Hippocampal formation (tissue), 2 donors: ENCODE data around the gene NLRP3.
"Not testable (repeated sequence)": the region's sequence is repeated elsewhere in the genome, so short reads cannot be mapped to it uniquely, and the experiment has no call there.

ENCODE experiments used
- DNase-seq, 2 donors: peaks; one replicate each; lab custom pipeline; 2025; lab: John Stamatoyannopoulos, UW

The NLRP3 gene

GRCh38 chr1:247390116-247390791, 25.7 kb upstream of the NLRP3 start:
- peak; percentile 71 to 74 for DNase-seq

GRCh38 chr1:247390996-247391395, 25.0 kb upstream of the NLRP3 start:
- DNase-seq, result no peak

GRCh38 chr1:247392088-247392487, 23.9 kb upstream of the NLRP3 start:
- no peak for DNase-seq

- DNase-seq, result not testable (repeated sequence)
Measured at GRCh38 chr1:247395075-247395474, 20.9 kb upstream of the NLRP3 start.

GRCh38 chr1:247400685-247401084, 15.3 kb upstream of the NLRP3 start:
- no peak for DNase-seq

- DNase-seq, result no peak
Measured at GRCh38 chr1:247401310-247402119, 14.5 kb upstream of the NLRP3 start.

GRCh38 chr1:247402120-247402675, 13.8 kb upstream of the NLRP3 start:
- no peak for DNase-seq

- DNase-seq, result no peak
Measured at GRCh38 chr1:247406014-247406656, 9.8 kb upstream of the NLRP3 start.

- no peak for DNase-seq
Measured at GRCh38 chr1:247407180-247407616, 8.8 kb upstream of the NLRP3 start.

GRCh38 chr1:247408100-247408499, 7.9 kb upstream of the NLRP3 start:
- DNase-seq, result no peak

- DNase-seq, result no peak
Measured at GRCh38 chr1:247409869-247410544, 6.0 kb upstream of the NLRP3 start.

- no peak for DNase-seq
Measured at GRCh38 chr1:247411621-247412327, 4.2 kb upstream of the NLRP3 start.

GRCh38 chr1:247417831-247418230, 1.9 kb downstream of the NLRP3 start:
- peak in 1 of 2 donors; percentile 10 for DNase-seq

GRCh38 chr1:247419336-247419735, 3.4 kb downstream of the NLRP3 start:
- no peak for DNase-seq

GRCh38 chr1:247421074-247421473, 5.1 kb downstream of the NLRP3 start:
- no peak for DNase-seq

- no peak for DNase-seq
Measured at GRCh38 chr1:247429496-247429895, 13.5 kb downstream of the NLRP3 start.

- no peak for DNase-seq
Measured at GRCh38 chr1:247430434-247430833, 14.5 kb downstream of the NLRP3 start.

- no peak for DNase-seq
Measured at GRCh38 chr1:247431643-247432042, 15.7 kb downstream of the NLRP3 start.

GRCh38 chr1:247434005-247434404, 18.0 kb downstream of the NLRP3 start:
- DNase-seq, result no peak

- no peak for DNase-seq
Measured at GRCh38 chr1:247435030-247435758, 19.2 kb downstream of the NLRP3 start.

GRCh38 chr1:247435759-247436147, 19.8 kb downstream of the NLRP3 start:
- no peak for DNase-seq
